Fibroblast of skin of left biceps (primary cell): Measurements from ENCODE around the gene MAGEA12.
"Not testable (repeated sequence)": the region's sequence is repeated elsewhere in the genome, so short reads cannot be mapped to it uniquely, and the experiment has no call there.

Experiments used
- DNase-seq, 2 experiments: peaks; one replicate each; pipeline ENCODE4 v3.0.0-alpha.2; 2013; ENCODE audit warnings: low read depth in 2 of 2

The MAGEA12 gene

GRCh38 chrX:152733261-152733975 lies at the start of gene MAGEA12, which contains the start of gene CSAG1:
Gene MAGEA12, plus strand, starts transcription at chrX:152733757. Its CDS starts 2,405 bp downstream, at chrX:152736162.
Gene CSAG1, minus strand, starts transcription at chrX:152733721. Its CDS starts 1,261 bp downstream, at chrX:152732460.
- no peak for DNase-seq

DNA sequence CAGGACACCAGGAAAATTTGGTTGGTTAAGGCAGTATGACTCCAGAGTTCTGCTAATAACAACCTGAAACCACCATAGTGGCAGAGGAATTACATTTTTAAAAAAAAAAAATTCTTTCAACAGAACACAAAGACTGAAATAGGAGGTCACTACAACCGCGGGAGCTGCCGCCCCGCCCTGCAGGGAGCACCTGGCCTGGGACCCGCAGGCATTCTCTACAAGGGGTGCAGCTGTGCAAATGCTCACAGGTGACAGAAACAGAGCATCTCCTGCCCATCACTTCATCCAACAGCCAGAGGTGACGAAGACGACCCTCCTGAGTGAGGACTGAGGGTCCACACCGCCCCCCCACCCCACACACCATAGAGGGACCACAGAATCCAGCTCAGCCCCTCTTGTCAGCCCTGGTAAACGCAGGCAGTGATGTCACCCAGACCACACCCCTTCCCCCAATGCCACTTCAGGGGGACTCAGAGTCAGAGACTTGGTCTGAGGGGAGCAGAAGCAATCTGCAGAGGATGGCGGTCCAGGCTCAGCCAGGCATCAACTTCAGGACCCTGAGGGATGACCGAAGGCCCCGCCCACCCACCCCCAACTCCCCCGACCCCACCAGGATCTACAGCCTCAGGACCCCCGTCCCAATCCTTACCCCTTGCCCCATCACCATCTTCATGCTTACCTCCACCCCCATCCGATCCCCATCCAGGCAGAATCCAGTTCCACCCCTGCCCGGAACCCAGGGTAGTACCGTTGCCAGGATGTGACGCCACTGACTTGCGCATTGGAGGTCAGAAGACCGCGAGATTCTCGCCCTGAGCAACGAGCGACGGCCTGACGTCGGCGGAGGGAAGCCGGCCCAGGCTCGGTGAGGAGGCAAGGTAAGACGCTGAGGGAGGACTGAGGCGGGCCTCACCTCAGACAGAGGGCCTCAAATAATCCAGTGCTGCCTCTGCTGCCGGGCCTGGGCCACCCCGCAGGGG lies 35.3 kb upstream of the MAGEA12 start, which contains the start of gene MAGEA3:
Gene MAGEA3, plus strand, starts transcription at position 843 of the 980 bp plus-strand sequence. CDS start 2,039 bp downstream, outside the sequence.
- not testable (repeated sequence) for DNase-seq

DNA sequence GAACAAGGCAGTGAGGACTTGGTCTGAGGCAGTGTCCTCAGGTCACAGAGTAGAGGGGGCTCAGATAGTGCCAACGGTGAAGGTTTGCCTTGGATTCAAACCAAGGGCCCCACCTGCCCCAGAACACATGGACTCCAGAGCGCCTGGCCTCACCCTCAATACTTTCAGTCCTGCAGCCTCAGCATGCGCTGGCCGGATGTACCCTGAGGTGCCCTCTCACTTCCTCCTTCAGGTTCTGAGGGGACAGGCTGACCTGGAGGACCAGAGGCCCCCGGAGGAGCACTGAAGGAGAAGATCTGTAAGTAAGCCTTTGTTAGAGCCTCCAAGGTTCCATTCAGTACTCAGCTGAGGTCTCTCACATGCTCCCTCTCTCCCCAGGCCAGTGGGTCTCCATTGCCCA lies 33.2 kb upstream of the MAGEA12 start:
- not testable (repeated sequence) for DNase-seq

GRCh38 chrX:152706500-152706899 lies 27.1 kb upstream of the MAGEA12 start:
- DNase-seq: not testable (repeated sequence)

DNA sequence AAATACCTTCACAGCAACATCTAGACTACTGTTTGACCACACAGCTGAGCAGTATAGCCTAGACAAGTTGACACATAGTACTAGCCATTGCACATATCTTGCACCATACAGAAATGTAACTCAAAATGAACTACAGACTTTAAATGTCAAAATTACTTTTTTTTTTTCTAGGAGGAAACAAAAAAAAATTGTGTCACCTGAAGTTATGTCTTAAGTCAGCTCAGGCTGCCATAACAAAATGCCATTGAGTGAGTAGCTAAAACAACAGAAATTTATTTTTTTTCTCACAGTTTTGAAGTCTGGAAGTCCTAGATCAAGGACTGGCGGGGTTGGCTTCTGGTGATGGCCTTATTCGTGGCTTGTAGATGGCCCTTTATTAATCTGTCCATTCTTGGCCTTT lies 24.4 kb upstream of the MAGEA12 start, which contains the start of gene CSAG2:
Gene CSAG2, minus strand, starts transcription at position 101 of the 400 bp plus-strand sequence. CDS start 161 bp downstream, outside the sequence.
- DNase-seq: not testable (repeated sequence)

DNA sequence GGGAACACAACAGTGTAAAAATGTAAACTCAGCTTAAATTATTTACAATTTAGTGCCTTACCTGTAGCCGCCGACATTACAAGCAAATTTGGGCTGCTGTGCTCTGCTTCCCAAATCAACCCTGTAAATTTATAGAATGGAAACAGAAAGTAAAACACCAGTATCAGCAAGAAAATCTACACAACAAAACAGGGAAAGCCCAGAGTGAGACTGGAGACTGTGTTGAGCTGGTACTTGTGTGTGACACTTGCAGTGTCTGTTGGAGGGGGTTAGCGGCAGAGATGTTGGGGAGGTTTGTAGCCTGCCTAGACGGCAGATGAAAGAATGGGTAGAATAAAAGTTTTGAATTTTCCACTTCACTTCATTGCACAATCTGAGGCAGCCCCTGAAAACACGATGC lies 20.4 kb upstream of the MAGEA12 start:
- DNase-seq: not testable (repeated sequence)

GRCh38 chrX:152713815-152714787 lies 19.5 kb upstream of the MAGEA12 start, which contains the start of gene MAGEA2B:
Gene MAGEA2B, plus strand, starts transcription at chrX:152714628. Its CDS starts 2,479 bp downstream, at chrX:152717107.
- DNase-seq: not testable (repeated sequence)

DNA sequence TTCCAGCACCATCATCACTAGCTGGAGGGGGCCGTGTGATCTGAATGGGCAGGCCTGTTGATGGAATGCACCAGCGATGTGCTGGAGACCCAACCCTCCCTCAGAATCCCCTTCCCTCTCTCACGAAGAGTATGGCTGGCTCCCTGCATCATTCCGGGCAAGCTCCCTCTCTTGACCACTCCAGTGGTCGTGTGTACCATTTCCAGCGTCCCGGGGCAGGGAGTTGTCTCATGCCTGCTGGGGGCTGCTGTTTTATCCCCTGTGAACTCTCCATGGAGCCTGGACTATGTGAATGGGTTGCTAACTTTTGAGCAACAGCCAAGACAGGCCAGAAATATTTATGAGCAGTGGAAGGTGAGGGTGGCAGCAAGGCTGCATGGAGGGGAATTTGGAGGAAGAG lies 8.1 kb upstream of the MAGEA12 start:
- DNase-seq: no peak

GRCh38 chrX:152734143-152734858 lies 744 bp downstream of the MAGEA12 start:
- not testable (repeated sequence) for DNase-seq

GRCh38 chrX:152735101-152735500 lies 1.5 kb downstream of the MAGEA12 start:
- DNase-seq: no peak

DNA sequence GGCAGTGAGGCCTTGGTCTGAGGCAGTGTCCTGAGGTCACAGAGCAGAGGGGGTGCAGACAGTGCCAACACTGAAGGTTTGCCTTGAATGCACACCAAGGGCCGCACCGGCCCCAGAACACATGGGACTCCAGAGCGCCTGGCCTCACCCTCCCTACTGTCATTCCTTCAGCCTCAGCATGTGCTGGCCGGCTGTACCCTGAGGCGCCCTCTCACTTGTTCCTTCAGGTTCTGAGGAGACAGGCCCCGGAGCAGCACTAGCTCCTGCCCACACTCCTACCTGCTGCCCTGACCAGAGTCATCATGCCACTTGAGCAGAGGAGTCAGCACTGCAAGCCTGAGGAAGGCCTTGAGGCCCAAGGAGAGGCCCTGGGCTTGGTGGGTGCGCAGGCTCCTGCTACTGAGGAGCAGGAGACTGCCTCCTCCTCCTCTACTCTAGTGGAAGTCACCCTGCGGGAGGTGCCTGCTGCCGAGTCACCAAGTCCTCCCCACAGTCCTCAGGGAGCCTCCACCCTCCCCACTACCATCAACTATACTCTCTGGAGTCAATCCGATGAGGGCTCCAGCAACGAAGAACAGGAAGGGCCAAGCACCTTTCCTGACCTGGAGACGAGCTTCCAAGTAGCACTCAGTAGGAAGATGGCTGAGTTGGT lies 2.4 kb downstream of the MAGEA12 start:
- no peak for DNase-seq

DNA sequence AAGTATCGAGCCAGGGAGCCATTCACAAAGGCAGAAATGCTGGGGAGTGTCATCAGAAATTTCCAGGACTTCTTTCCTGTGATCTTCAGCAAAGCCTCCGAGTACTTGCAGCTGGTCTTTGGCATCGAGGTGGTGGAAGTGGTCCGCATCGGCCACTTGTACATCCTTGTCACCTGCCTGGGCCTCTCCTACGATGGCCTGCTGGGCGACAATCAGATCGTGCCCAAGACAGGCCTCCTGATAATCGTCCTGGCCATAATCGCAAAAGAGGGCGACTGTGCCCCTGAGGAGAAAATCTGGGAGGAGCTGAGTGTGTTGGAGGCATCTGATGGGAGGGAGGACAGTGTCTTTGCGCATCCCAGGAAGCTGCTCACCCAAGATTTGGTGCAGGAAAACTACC lies 3.0 kb downstream of the MAGEA12 start:
- not testable (repeated sequence) for DNase-seq

DNA sequence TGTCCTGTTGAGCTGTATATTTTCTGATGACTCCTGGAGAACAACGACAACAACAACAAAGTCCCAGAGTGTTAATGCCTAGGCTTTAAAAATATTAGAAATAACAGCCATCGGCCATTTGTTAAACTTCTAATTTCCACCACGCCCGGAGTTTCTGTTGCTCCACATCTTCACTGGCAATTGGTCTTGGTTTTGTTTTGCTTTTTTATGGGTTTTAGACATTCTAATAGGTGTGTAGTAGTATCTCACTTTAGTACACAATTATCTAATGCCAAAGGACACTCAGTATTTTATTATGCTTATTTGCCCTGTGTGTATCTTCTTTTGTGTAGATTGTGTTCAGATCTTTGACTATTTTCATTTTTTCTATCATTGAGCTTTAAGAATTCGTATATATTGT lies 5.0 kb downstream of the MAGEA12 start:
- DNase-seq: no peak

- DNase-seq: not testable (repeated sequence)
Observed at GRCh38 chrX:152753686-152754650, 20.4 kb downstream of the MAGEA12 start, which contains the start of gene MAGEA2. Gene MAGEA2, minus strand, starts transcription at chrX:152753842. Its CDS starts 2,479 bp downstream, at chrX:152751363.

DNA sequence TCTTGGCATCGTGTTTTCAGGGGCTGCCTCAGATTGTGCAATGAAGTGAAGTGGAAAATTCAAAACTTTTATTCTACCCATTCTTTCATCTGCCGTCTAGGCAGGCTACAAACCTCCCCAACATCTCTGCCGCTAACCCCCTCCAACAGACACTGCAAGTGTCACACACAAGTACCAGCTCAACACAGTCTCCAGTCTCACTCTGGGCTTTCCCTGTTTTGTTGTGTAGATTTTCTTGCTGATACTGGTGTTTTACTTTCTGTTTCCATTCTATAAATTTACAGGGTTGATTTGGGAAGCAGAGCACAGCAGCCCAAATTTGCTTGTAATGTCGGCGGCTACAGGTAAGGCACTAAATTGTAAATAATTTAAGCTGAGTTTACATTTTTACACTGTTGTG lies 21.3 kb downstream of the MAGEA12 start:
- not testable (repeated sequence) for DNase-seq

- DNase-seq: not testable (repeated sequence)
Observed at GRCh38 chrX:152758918-152759317, 25.4 kb downstream of the MAGEA12 start, which contains the start of gene CSAG3. Gene CSAG3, plus strand, starts transcription at chrX:152759218.

DNA sequence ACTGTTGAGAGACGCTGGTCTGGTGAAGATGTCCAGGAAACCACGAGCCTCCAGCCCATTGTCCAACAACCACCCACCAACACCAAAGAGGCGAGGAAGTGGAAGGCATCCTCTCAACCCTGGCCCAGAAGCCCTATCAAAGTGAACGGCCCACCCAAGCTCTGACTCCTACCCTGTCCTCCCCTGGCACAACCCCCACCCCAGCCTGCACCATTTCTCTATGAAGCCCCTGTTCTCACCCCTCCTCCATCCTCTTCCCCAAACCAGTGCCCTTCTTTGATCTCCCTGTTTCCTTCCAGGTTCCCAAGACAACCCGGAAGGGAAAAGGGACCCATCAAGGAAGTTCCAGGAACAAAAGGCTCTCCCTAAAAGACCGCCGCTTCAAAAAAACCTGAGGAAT lies 26.0 kb downstream of the MAGEA12 start:
- not testable (repeated sequence) for DNase-seq

DNA sequence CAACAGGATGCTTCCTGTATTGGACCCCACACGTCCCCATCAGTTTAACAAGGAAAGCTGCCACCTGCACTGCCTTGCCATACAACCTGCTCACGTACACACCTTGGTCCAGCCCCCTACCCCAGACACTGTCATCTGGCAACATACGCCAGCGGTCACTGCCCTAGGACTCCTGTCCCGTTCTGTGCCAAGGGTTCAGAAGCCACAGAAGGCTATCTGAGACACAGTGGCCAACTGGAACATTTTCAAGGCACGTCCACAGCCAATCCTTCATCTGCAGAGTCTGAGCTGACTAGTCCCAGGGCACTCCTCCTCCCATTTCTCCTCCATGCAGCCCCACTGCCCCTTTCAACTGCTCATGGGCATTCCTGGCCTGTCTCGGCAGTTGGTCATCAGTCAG lies 28.0 kb downstream of the MAGEA12 start:
- DNase-seq: not testable (repeated sequence)
